Suprapubic skin (tissue), 4 donors: ENCODE measurements around the gene OSR1. TPM values are rescaled to one million over a fixed set of nuclear protein-coding genes. Genes with fewer than 3 reads are reported as not detected.

Experiments used
- DNase-seq, 2 donors: peaks; one replicate each; pipeline ENCODE4 v3.0.0-alpha.2; 2019; ENCODE audit warnings: low spot score in 2 of 2
- H3K27ac ChIP-seq: fragments of 200-600 bp; sonication (generic); one replicate; pipeline ENCODE4 v1.5.1; 2019
- H3K27me3 ChIP-seq: fragments of 200-600 bp; sonication (generic); one replicate; pipeline ENCODE4 v1.5.1; 2019
- H3K36me3 ChIP-seq: fragments of 200-600 bp; sonication (generic); one replicate; pipeline ENCODE4 v1.5.1; 2019
- H3K4me1 ChIP-seq: fragments of 200-600 bp; sonication (generic); one replicate; pipeline ENCODE4 v1.5.1; 2019
- H3K4me3 ChIP-seq: fragments of 200-600 bp; sonication (generic); one replicate; pipeline ENCODE4 v1.5.1; 2019; ENCODE audit warnings: mild to moderate bottlenecking
- H3K9me3 ChIP-seq: fragments of 200-600 bp; sonication (generic); one replicate; pipeline ENCODE4 v1.5.1; 2019
- EP300 ChIP-seq: sonication (generic); formaldehyde crosslinking; IDR thresholded peaks from one replicate; pipeline ENCODE4 v1.6.1; 2017; ENCODE audit warnings: antibody characterized with exemption
- POLR2A ChIP-seq, 2 donors: fragments of 450-650 bp; IDR thresholded peaks; one replicate each; pipeline ENCODE4 v1.6.1; 2017; ENCODE audit warnings: antibody characterized with exemption in 2 of 2, mild to moderate bottlenecking in 2 of 2, moderate library complexity in 2 of 2
- POLR2AphosphoS5 ChIP-seq, 3 donors: sonication (generic); formaldehyde crosslinking; IDR thresholded peaks; one replicate each; pipeline ENCODE4 v1.6.1; 2017; ENCODE audit warnings: antibody characterized with exemption in 3 of 3
- WGBS: methylation state at CpG from one replicate; pipeline ENCODE4 v1.1.5; 2018; 5-methylcytosine and 5-hydroxymethylcytosine counted together
- total RNA-seq, 4 donors: library from RNA; depleted of rRNA; stranded (reverse); fragments of >200 nt; gene quantifications; one replicate each; pipeline ENCODE4 v1.1.0, GENCODE V29; 2016
- TF ChIP-seq, protein P1 (sequence below), 2 donors: fragments of 200-600 bp in 1 of 2; fragments of 450-650 bp in 1 of 2; sonication (generic) in 1 of 2; IDR thresholded peaks; one replicate each; pipeline ENCODE4 v1.5.1; 2016 to 2019; ENCODE audit warnings: antibody characterized with exemption in 2 of 2, mild to moderate bottlenecking in 1 of 2, moderate library complexity in 1 of 2

The OSR1 gene
- total RNA-seq, 4 donors from 2014 or later = 3.0 to 12.8 (median 5.6) TPM

GRCh38 chr2:19360266-19360965, 2.0 kb upstream of the OSR1 start:
- 91% methylated on average over 4 of the region's 4 CpGs for WGBS
- peaks cover 54% of the 10 kb centered on the region for H3K4me1 ChIP-seq
- H3K27ac ChIP-seq = no peak overlapping the region
- no peak overlapping the region for H3K4me3 ChIP-seq
- no peaks in the 10 kb centered on the region for H3K9me3 ChIP-seq
- TF ChIP-seq EP300 = no peak
- TF ChIP-seq POLR2AphosphoS5 (IDR thresholded peaks at IDR 0.05) = no peak
- no peak for TF ChIP-seq POLR2A (IDR thresholded peaks at IDR 0.05)
- TF ChIP-seq, protein P1, sequence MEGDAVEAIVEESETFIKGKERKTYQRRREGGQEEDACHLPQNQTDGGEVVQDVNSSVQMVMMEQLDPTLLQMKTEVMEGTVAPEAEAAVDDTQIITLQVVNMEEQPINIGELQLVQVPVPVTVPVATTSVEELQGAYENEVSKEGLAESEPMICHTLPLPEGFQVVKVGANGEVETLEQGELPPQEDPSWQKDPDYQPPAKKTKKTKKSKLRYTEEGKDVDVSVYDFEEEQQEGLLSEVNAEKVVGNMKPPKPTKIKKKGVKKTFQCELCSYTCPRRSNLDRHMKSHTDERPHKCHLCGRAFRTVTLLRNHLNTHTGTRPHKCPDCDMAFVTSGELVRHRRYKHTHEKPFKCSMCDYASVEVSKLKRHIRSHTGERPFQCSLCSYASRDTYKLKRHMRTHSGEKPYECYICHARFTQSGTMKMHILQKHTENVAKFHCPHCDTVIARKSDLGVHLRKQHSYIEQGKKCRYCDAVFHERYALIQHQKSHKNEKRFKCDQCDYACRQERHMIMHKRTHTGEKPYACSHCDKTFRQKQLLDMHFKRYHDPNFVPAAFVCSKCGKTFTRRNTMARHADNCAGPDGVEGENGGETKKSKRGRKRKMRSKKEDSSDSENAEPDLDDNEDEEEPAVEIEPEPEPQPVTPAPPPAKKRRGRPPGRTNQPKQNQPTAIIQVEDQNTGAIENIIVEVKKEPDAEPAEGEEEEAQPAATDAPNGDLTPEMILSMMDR (IDR thresholded peaks at IDR 0.05) = no peak
- DNase-seq = no peak
- no peaks in the 10 kb centered on the region for H3K36me3 ChIP-seq
- H3K27me3 ChIP-seq = peaks cover 83% of the 10 kb centered on the region

GRCh38 chr2:19359456-19359855, 1.0 kb upstream of the OSR1 start:
- TF ChIP-seq POLR2AphosphoS5 (IDR thresholded peaks at IDR 0.05) = no peak
- TF ChIP-seq, protein P1 (IDR thresholded peaks at IDR 0.05) = no peak
- TF ChIP-seq POLR2A (IDR thresholded peaks at IDR 0.05) = no peak
- no peak for TF ChIP-seq EP300
- Histone ChIP-seq H3K4me1 (peaks cover 60% of the 10 kb centered on the region), H3K27me3 (peaks cover 89% of the 10 kb centered on the region), H3K36me3 (no peaks in the 10 kb centered on the region), H3K27ac (no peak overlapping the region), H3K9me3 (no peaks in the 10 kb centered on the region), H3K4me3 (no peak overlapping the region)
- WGBS = 75% methylated on average over 2 of the region's 4 CpGs
- no peak for DNase-seq

DNA sequence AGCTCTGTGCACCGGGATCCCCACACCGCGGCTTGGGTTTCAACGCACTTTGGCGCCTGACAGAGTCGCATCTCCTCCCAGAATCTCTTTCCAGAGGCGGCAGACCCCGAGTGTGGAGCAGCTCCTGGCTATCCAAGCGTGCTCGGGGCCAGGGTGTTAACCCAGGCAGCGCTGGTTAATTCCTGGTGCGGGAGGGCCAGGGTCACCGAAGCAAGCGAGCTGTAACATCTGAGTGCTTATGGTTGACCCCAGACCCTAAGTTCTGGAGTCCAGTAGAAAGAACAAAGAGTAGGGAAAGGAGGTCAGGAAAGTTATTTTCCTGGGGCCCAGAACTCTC, 566 bp upstream of the OSR1 start:
- Histone ChIP-seq H3K9me3 (no peaks in the 10 kb centered on the region), H3K27me3 (peaks cover 88% of the 10 kb centered on the region), H3K27ac (peak overlapping the region; percentile 67), H3K4me3 (peak overlapping the region; percentile 51), H3K36me3 (no peaks in the 10 kb centered on the region), H3K4me1 (peaks cover 60% of the 10 kb centered on the region)
- 13% methylated on average over 14 of the region's 14 CpGs for WGBS
- TF ChIP-seq POLR2A (IDR thresholded peaks at IDR 0.05) (no peak), EP300 (no peak), POLR2AphosphoS5 (IDR thresholded peaks at IDR 0.05) (no peak)
- TF ChIP-seq, protein P1 (IDR thresholded peaks at IDR 0.05) = no peak
- no peak for DNase-seq

DNA sequence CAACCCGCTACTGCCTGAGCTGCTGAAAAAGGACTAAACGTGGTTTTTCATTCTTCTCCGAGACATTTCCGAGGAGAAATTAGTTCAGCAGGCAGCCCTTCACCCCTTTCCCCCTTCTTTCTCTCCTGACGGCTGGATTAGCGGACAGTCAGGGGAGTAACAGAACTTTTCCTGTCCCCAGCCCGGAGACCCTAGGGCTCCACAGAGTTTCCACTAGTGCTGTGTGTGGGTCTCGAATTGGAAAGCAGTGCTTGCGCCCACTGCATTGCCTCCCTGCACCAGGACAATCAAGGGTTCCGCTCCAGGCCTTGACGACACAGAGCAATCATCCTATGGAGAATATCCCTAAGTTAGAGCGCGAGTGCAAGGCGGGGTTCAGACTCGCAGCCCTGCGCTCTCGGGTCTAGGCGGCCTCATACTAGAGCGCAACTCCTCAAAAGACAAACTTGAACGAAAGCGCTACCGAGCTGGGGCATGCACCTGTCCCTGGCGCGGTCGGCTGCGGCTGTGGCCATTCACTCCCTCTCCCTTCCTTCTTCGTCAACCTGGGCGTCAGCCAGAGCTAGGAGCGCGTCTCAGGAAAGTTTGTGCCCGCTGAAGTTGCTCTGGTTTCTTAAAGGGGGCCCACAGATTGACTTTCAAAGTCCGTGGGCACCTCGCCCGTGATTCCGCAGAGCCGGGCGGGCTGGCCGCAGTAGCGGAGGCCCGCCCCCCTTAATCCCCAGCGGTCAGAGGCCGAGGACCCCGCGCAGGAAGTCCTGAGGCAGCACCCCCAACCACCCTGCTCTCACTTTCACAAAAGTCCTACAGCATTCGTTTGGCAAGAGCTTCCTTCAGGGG, 801 bp downstream of the OSR1 start:
- peak in 1 of 2 donors; percentile 65 for DNase-seq
- peak overlapping the region; percentile 67 for H3K27ac ChIP-seq
- H3K27me3 ChIP-seq = peaks cover 92% of the 10 kb centered on the region

More for the DNA sequence above, 801 bp downstream of the OSR1 start:
- no peak for TF ChIP-seq POLR2AphosphoS5 (IDR thresholded peaks at IDR 0.05)
- TF ChIP-seq POLR2A (IDR thresholded peaks at IDR 0.05) = no peak
- TF ChIP-seq, protein P1 (IDR thresholded peaks at IDR 0.05) = no peak
- 6% methylated on average over 34 of the region's 45 CpGs for WGBS
- peak overlapping the region; percentile 51 for H3K4me3 ChIP-seq
- no peaks in the 10 kb centered on the region for H3K9me3 ChIP-seq
- H3K36me3 ChIP-seq = no peaks in the 10 kb centered on the region
- H3K4me1 ChIP-seq = peaks cover 53% of the 10 kb centered on the region
